ENCODE data around the gene GBP6.
"Not testable (repeated sequence)": the region's sequence is repeated elsewhere in the genome, so short reads cannot be mapped to it uniquely, and the experiment has no call there.

GBP6 gene

GRCh38 chr1:89373810-89374209, 10.0 kb downstream of the GBP6 start:
- not testable (repeated sequence) for DNase-seq

- no peak for DNase-seq
Measured at GRCh38 chr1:89378001-89378400, 14.1 kb downstream of the GBP6 start.

DNA sequence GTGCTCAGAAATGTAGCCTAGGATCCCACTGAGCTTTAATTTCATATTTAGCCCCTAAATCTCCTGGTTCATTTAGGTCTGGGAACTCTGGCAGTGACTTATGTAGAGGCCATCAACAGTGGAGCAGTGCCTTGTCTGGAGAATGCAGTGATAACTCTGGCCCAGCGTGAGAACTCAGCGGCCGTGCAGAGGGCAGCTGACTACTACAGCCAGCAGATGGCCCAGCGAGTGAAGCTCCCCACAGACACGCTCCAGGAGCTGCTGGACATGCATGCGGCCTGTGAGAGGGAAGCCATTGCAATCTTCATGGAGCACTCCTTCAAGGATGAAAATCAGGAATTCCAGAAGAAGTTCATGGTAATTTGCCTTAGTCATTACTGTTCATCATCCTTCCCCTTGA, 17.8 kb downstream of the GBP6 start:
- DNase-seq = no peak

- DNase-seq = no peak
Measured at GRCh38 chr1:89382479-89382878, 18.6 kb downstream of the GBP6 start.

DNA sequence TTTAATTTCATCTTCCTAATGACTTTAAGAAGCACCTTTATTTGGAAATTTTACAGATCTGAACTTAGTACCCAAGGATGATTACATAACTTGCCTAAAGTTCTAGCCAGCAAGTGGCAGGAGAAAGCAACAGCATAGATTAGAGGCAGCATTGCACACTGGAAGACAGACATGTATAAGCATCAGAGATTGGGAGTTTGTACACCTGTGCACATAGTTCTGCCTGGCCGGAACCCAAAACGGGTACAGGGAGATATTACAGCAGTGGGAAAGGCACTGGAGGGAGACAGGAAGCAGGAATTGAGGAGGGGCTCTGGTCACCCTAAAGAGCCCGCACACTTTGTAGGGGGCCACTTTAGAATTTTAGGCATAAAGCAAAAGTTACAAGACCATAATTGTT, 19.3 kb downstream of the GBP6 start:
- no peak for DNase-seq

DNA sequence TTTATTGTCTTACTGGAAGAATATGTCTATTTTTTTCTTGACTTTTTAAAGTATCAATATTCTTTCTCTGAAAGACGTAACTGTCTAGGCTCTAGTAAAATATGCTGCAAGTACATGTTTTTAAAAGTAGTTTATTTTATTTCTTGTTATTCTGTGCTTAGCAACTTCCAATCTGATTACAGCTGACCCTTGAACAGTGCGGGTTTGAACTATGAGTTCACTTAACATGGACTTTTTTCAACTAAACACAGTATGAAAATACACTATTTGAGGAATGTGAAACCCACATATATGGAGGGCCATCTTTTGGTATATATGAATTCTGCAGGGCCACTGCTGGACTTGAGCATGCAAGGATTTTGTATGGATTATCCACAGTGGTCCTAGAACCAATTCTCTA, 26.8 kb downstream of the GBP6 start:
- DNase-seq = no peak

DNA sequence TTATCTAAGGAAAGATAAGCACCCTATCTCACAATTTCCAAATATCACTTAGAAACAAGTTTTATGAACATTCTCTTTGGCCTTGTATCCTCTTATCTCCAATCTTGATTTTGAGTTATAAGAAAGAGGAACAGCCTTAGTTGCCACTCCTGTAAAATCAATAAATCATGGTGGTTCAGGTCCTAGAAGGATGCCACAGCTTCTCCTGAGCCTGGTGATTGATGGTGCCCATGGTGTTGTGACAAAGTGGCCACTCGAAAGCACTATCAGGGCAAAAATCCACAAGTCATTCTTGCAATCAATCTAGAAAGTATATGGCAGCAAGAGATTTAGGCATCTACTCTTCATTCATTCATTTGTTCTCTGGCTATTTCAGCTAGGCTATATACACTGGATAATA, 27.8 kb downstream of the GBP6 start:
- no peak for DNase-seq

DNA sequence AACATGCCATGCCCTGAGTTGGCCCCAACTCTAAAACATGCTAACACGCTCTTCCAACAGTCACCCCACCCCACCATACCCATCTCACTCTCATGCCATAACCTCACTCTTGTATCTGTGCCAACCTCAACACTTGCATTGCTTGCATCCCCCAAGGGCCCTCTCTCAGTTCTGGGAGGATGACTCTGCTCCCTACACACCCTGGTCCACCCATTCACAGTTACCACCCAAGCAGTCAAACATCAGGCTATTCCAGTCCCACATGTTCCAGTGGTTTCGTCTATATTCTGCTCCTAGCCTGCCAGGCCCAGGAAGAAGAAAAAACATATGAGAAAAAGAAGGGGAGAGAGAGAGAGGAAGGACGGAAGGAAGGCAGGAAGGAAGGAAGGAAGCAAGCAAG, 31.0 kb downstream of the GBP6 start:
- DNase-seq = no peak

DNA sequence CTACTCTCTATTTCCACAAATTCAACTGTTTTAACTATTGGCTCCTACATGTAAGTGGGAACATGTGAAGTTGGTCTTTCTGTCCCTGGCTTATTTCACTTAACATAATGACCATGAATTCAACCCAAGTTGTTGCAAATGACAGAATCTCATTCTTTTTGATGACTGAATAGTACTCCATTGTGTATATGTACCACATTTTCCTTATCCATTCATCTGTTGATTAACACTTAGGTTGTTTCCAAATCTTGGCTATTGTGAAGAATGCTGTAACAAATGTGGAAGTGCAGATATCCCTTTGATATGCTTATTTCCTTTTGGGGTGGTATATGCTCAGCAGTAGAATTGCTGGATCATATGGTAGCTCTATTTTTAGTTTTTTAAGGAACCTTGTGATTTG, 33.0 kb downstream of the GBP6 start:
- DNase-seq = no peak

- no peak for DNase-seq
Measured at GRCh38 chr1:89405275-89405929, 41.5 kb downstream of the GBP6 start.

DNA sequence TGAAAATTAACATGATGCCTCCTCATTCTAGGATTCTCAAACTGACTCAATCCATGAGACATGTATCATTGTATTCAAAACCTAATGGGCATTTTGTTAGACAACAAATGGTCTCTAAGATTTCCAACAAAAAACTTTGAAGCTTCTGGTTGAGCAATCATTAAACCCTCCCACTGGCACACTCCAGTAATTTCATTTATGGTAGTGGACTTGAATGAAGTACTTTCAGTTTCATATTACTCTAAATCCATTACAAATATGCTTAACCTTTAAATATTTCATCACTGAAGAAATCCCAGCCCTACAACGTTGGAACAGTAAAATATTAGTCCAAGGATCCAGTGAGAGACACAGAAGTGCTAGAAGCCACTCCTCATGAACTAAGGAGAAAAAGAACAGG, 43.5 kb downstream of the GBP6 start:
- no peak for DNase-seq

GRCh38 chr1:89407768-89408167, 43.9 kb downstream of the GBP6 start:
- DNase-seq = not testable (repeated sequence)

DNA sequence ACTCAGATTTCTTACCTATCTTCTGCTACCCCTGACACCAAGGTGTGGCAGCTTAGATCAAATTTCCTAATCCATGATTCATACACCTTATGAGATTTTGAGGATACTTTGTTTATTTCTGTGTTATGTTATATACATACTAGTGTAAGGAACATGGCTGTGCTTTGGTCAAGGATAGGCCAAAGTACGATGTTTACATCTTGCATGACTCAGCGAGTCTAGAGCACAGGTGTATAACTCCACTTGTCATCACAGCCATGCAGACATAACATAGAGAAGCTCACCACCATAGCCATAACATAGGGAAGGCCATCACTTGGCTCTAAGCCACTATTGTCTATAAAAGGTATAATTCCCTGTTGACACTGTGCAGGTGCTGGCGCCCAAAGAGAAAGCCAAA, 61.2 kb downstream of the GBP6 start:
- DNase-seq = no peak

- no peak for DNase-seq
Measured at GRCh38 chr1:89429062-89429461, 65.2 kb downstream of the GBP6 start.

- DNase-seq = not testable (repeated sequence)
Measured at GRCh38 chr1:89429681-89430080, 65.8 kb downstream of the GBP6 start.

GRCh38 chr1:89433421-89433820, 69.6 kb downstream of the GBP6 start:
- no peak for DNase-seq

DNA sequence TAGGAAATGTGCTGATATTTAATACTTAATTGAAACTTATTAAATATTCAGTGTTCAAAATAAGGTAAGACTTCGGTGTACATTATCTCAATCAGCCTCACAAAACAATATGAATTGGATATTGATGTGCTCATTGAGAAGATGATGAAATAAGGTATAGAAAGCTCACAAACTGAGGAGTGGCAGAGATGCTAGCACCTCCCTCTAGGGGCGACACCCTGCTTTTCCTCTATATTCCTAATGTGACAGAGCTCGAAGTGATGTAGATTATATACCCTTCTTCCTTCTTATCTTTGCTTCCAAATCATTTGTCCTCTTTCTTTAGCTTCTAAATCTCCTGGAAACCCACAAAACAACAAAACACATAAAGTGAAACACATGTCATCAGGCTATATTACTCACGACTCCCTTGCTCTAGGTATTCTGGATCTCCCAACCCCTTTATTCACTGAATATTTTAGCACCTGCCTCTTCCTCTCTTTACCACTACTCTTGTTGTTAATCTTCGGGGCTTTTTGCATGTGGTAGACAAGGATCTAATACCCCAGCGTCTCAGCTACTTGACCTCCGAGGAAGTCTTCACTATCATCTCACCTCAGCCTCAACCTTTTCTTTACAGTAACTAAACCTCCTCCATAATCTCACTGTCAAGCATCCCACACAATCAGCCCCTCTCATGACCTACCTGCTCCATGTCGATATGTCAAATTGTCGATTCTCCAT, 70.4 kb downstream of the GBP6 start:
- not testable (repeated sequence) for DNase-seq

Data from effector CD8-positive, alpha-beta T cell (primary cell).